HL-60/S4 (cell line): ENCODE data around the gene TTLL11.
"Not testable (repeated sequence)": the region's sequence is repeated elsewhere in the genome, so short reads cannot be mapped to it uniquely, and the experiment has no call there.

ENCODE experiments used
- in situ Hi-C: fragments of 300-500 bp; cut with MboI; formaldehyde crosslinking; loops from 2 replicates; pipeline ENCODE4 v1.14.3; 2022; ENCODE audit warnings: low sequenced_read_pairs

The TTLL11 gene

DNA sequence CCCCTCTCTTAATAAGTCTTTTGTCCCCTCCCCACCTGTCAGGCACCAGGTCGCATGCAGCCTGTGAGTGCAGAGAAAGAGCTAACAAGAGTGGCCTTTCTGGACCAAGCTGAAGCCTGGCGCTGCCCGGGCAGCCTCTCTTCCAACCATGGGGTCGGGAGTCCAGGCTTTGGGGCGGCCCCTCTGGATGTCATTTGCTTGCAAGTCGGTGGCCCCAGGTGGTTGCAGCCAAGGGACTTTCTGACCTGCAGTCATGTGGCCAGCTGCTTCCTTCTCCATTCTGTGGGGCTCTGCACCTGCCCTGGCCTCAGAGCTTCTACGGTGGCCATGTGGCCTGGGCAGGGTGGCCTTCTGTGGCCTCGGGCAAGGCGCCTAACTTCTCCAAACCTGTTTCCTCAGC lies 282.0 kb downstream of the TTLL11 start:
- in situ Hi-C loops: no loop called here

- in situ Hi-C loops: no loop called here
Measured at GRCh38 chr9:121810489-121810888, 282.6 kb downstream of the TTLL11 start.

DNA sequence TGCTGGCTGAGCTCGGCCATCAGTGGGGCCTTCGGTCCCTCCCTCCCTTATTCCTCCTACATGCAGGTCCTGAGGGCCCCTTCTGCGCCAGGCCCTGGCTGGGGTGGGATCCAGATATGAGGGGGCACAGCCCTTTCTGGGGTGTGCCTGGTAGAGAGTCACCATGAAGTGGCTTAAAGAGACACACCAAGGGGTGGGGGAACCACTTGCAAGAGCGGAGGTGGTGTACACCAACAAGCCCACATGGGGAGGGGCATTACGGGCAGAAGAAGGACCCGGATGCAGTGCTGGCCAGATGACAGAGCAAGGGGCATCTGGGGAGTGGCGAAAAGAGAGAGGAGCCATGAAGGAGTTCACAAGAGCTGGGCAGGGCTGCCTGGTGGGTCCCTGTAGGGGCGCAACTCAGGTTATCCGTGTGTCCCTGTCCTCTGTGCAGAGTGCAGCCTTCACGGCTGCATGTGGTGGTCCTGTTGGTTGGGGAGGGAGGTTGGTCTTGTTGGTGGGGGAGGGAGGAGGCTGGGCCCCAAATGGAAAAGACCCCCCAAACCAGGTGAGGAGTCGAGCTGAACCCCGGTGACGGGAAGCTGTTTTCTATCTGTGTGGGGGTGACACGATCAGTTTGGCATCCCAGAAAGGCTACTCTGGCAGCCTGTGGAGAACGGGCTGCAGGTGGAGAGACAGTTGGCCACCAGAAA lies 283.6 kb downstream of the TTLL11 start:
- in situ Hi-C loops: no loop called here

DNA sequence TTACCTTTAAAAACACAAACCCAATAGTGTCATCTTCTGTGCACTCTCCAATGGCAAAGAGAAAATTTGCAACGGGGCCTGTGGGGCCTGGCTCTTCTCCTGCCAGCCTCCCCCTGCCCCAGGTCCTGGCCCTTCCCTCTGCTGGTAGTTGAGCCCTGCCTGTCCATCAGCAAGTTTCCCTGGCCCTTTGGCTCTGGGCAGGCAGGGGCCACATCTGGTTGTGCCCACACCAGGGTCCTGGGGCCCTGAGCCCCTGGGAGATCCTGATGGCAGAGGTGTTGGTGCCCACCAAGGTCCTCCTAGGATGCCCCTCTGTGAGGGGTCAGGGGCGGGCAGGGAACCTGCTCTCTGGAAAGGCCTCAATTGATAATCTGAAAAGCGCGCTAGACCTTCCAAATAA lies 284.3 kb downstream of the TTLL11 start:
- in situ Hi-C loops: no loop called here

DNA sequence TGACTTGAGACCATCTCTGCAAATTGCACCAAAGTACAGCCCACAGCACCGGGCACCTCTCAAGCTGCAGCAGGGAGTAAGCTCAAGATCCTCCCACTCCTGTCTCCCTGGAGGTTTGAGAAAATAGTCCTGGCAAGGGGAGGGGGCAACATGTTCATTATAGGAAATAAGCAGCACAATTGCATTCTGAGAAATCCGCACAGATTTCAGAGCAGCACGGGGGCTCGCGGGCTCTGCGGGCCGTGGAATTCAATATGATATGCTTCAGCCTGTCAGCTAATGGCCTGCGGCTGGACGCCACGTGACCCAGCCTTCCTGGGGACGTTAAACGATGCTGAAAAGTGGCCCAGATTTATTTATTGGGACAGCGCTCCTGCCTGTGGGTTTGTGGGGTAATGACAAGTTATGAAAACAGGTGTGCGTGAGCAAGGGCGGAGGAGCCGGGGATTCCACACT lies 285.3 kb downstream of the TTLL11 start:
- in situ Hi-C loops: no loop called here

DNA sequence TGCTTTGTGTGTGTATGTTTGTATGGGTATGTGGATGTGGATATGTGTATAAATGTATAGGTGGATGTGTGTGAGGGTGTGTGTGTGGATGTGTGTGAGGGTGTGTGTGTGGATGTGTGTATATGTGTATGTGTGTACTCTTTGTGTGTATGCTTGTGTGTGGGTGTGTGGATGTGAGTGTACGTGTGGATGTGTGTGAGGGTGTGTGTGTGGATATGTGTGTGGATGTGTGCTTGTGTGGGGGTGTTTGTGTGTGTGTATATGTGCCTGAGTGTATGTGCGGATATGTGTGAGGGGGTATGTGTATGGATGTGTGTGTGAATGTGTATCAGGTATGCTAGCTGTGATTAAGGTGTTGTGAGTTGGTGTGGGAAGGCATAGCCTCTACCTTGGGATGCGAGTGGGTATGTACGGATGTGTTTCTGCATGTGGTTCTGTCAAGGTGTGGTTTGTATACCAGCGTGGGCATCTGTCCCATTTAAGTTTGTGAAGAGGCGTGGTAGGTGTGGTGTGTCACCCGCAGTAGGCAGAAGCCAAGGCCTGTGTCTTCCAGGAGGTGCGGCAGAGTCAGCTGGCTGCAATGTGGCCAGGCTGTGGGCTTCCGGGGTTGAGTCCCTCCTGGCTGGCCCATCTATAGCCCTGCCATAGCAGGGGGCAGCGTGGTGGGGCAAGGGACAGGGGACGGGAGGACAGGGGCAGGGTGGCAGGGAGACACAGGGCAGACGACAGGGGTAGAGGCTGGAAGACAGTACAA lies 285.9 kb downstream of the TTLL11 start:
- in situ Hi-C loops: no loop called here

DNA sequence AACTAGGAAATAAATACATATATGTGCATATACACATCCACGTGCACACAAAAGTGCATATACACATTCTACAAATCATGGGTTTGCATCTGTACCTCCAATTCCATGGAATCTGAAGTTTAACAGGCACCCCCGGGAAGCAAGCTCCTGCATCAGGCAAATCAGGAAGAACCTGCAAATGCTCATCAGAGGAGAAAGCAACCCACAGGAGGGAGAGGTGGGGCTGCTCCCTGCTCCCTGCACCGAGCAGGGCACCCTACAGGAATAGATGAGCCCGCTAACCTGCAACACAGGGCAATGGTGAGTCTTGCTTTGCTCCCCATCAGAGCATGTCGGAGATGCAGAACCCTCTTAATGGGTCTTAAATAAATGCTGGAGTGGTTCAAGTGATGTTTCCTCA lies 290.4 kb downstream of the TTLL11 start:
- in situ Hi-C loops: no loop called here

GRCh38 chr9:121801579-121801978 lies 291.5 kb downstream of the TTLL11 start:
- in situ Hi-C loops: no loop called here

GRCh38 chr9:121800376-121800775 lies 292.7 kb downstream of the TTLL11 start:
- in situ Hi-C loops: no loop called here

GRCh38 chr9:121798941-121799340 lies 294.2 kb downstream of the TTLL11 start:
- in situ Hi-C loops: no loop called here

GRCh38 chr9:121797081-121797480 lies 296.0 kb downstream of the TTLL11 start:
- in situ Hi-C loops: no loop called here

GRCh38 chr9:121794334-121794733 lies 298.8 kb downstream of the TTLL11 start:
- in situ Hi-C loops: not testable (repeated sequence)

GRCh38 chr9:121792476-121792875 lies 300.6 kb downstream of the TTLL11 start:
- in situ Hi-C loops: not testable (repeated sequence)

GRCh38 chr9:121790841-121791240 lies 302.3 kb downstream of the TTLL11 start:
- in situ Hi-C loops: no loop called here

DNA sequence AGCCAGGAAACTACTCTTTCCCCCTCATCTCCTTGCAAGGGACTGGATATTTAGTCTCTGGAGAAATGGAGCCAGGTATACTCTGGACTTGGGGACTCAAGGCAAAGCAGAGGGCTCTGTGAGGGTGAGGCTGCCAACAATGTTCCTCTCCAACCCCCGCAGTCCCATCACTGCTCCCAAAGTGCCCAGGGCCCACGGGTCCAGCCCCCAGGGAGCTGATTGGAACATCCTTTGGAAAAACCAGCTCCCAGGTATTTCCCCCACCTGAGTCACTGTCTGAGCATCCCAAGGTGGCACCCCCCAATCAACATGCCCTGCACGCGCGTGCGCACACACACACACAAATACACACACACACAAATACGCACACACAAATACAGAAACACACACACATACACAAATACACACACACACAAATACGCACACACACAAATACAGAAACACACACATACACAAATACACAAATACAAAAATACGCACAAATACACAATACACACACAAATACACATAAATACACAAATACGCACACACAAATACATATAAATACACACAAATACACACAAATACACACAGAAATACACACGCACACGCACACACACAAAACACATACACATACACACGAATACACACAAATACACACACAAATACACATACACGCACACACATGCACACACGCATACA lies 304.3 kb downstream of the TTLL11 start:
- in situ Hi-C loops: no loop called here

DNA sequence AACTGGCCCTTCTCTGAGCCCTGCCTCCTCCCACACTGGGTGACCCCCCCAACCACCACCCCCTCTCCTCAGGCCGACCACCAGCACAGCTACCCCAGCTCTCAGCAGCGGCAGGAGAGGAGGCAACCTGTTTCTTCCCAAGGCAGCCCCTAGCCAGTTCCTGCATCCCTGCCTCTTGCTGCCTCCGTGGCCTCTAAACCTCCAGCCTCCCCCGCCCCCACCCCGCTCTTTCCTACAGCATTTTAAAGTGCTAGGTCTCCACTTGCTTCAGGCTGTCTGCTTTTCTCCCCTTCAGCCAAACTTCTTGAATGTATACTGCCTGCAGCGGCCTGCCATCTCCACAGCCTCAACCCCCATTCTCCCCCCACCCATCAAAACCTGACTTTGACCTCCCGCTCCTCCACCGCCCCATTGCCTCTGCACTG lies 306.1 kb downstream of the TTLL11 start:
- in situ Hi-C loops: no loop called here

GRCh38 chr9:121786543-121786948 lies 306.6 kb downstream of the TTLL11 start:
- in situ Hi-C loops: no loop called here

DNA sequence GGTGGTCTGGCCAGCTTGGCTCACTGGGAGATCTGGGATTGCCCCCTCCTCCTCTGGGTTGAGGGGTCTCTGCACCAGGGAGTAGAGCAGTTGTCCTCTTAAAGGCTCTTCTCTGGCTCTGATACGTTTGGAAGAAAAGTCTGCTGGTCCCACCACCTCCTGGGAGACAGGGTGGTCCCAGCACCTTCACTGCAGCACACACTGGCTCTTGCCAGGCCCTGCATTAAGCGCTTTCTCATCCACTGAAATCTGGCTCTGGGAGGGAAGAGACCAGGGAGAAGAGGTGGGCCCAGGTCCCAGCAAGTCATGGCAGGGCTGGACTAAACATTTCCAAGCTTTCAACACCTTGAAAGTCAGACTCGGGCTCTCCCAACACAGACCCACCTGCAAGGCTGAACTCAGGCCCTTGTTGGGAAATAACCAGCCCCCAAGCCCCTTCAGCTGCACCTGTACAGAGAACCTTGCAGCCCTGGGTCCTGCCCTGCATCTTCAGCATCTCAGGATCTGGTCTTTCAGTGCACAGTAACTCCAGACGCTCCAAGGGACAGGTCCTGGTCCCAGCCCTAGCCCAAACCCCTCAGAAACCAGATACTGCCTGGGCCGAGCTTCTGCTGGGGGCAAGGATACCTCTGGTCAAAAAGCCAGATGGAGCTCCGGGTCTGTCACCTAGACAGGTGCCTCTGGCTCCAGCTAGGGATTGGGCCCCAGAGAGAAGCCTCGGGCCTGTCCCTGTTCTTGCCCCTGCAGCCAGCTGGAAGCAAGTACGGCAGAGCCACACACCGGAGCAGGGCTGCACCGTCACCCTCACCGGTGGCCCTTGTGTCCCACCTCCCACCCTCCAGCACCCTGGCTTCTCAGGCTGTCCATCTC lies 307.2 kb downstream of the TTLL11 start:
- in situ Hi-C loops: no loop called here

- in situ Hi-C loops: no loop called here
Measured at GRCh38 chr9:121784731-121785411, 308.2 kb downstream of the TTLL11 start.
